AG04450 (cell line): ENCODE results near the gene SEMA6D. TPM values are rescaled to one million over a fixed set of nuclear protein-coding genes. Genes with fewer than 3 reads are reported as not detected.
A peak's percentile ranks its signal among the peaks of the same experiment; 100 is the strongest.

Source experiments
- CTCF ChIA-PET: fragments of 300-600, 350-600 bp; formaldehyde crosslinking; extraction: SDS; loops from one replicate; lab custom pipeline; 2022; ENCODE audit warnings: antibody characterized with exemption, inconsistent platforms; lab: Charles Lee
- POLR2A ChIA-PET: fragments of 350-600 bp; formaldehyde crosslinking; extraction: SDS; loops from one replicate; lab custom pipeline; 2021; ENCODE audit warnings: antibody characterized with exemption, inconsistent platforms; lab: Yijun Ruan, JAX
- DNase-seq: peaks from one replicate; pipeline ENCODE4 v3.0.0-alpha.2; 2011; ENCODE audit warnings: low read depth, low spot score
- H3K27ac ChIP-seq: one replicate; pipeline ENCODE4 v1.5.1; 2012; ENCODE audit warnings: low read depth, low read length, control low read depth
- H3K27me3 ChIP-seq: one replicate; pipeline ENCODE4 v1.6.0; 2012; ENCODE audit warnings: low read length; ENCODE audit not compliant: control insufficient read depth, insufficient read depth
- H3K4me3 ChIP-seq: 2 replicates; pipeline ENCODE4 v1.5.1; 2011; ENCODE audit warnings: mild to moderate bottlenecking, low read depth, low read length, control low read depth
- H3K9me3 ChIP-seq: 2 replicates; pipeline ENCODE4 v1.5.1; 2012; ENCODE audit warnings: low read length; ENCODE audit not compliant: control insufficient read depth, insufficient read depth
- CTCF ChIP-seq: IDR thresholded peaks from 2 replicates; pipeline ENCODE4 v1.5.1; 2011; ENCODE audit warnings: low read depth, low read length, control low read depth, inconsistent platforms
- polyA plus RNA-seq: library from polyadenylated mRNA; depleted of rRNA; stranded (reverse); fragments of >200 nt; gene quantifications from 2 replicates; pipeline ENCODE4 v1.2.3, GENCODE V29; 2011

SEMA6D gene
- polyA plus RNA-seq, 1 experiment = 10.7 TPM

GRCh38 chr15:47750740-47751262, 33.5 kb downstream of the SEMA6D start:
- H3K27ac ChIP-seq = no peak overlapping the region
- ChIA-PET CTCF (interaction anchor here (1.7 kb wide), 1 partner anchor 39 kb away, joined by 4 read pairs; no protein-coding TSS in a partner anchor), POLR2A (no interaction called here)
- no peaks in the 10 kb centered on the region; the same call in 1 of the 2 replicates for H3K9me3 ChIP-seq
- DNase-seq = no peak
- no peak for TF ChIP-seq CTCF
- H3K27me3 ChIP-seq = no peaks in the 10 kb centered on the region
- H3K4me3 ChIP-seq = no peak overlapping the region

GRCh38 chr15:47753591-47753990, 36.3 kb downstream of the SEMA6D start:
- no peak overlapping the region for H3K27ac ChIP-seq
- no peak overlapping the region for H3K4me3 ChIP-seq
- H3K9me3 ChIP-seq = no peaks in the 10 kb centered on the region; the same call in 1 of the 2 replicates
- POLR2A ChIA-PET = no interaction called here
- CTCF ChIA-PET = no interaction called here
- H3K27me3 ChIP-seq = no peaks in the 10 kb centered on the region
- DNase-seq = no peak
- no peak for TF ChIP-seq CTCF

- H3K27ac ChIP-seq = no peak overlapping the region
- POLR2A ChIA-PET = no interaction called here
These were observed 37.0 kb downstream of the SEMA6D start for GRCh38 chr15:47754312-47754711.

GRCh38 chr15:47755941-47756340, 38.6 kb downstream of the SEMA6D start:
- H3K4me3 ChIP-seq = no peak overlapping the region
- H3K27me3 ChIP-seq = no peaks in the 10 kb centered on the region
- no peak overlapping the region for H3K27ac ChIP-seq
- H3K9me3 ChIP-seq = no peaks in the 10 kb centered on the region; the same call in 1 of the 2 replicates
- ChIA-PET CTCF (interaction anchor here (0.8 to 1.3 kb wide), 4 partner anchors 38 to 560 kb away, joined by 3 to 4 read pairs (median 4); partner anchors contain the start of gene SEMA6D), POLR2A (interaction anchor here (0.6 kb wide), 1 partner anchor 129 kb away, joined by 3 read pairs; no protein-coding TSS in a partner anchor)
- no peak for DNase-seq
- TF ChIP-seq CTCF = no peak

More at GRCh38 chr15:47754312-47754711, 37.0 kb downstream of the SEMA6D start:
- Histone ChIP-seq H3K27me3 (no peaks in the 10 kb centered on the region), H3K9me3 (no peaks in the 10 kb centered on the region; the same call in 1 of the 2 replicates), H3K4me3 (no peak overlapping the region)
- TF ChIP-seq CTCF = no peak
- DNase-seq = no peak
- CTCF ChIA-PET = no interaction called here

GRCh38 chr15:47756872-47757271, 39.6 kb downstream of the SEMA6D start:
- POLR2A ChIA-PET = interaction anchor here (0.7 kb wide), 2 partner anchors 48 to 239 kb away, joined by 4 to 6 read pairs; no protein-coding TSS in a partner anchor
- Histone ChIP-seq H3K4me3 (no peak overlapping the region), H3K9me3 (no peaks in the 10 kb centered on the region; the same call in 1 of the 2 replicates), H3K27ac (no peak overlapping the region), H3K27me3 (no peaks in the 10 kb centered on the region)
- TF ChIP-seq CTCF = no peak
- CTCF ChIA-PET = interaction anchor here (0.6 to 1.3 kb wide), 4 partner anchors 231 to 595 kb away, joined by 3 to 5 read pairs (median 3); no protein-coding TSS in a partner anchor
- DNase-seq = peak; percentile 44
